Jurkat, Clone E6-1 (cell line): ENCODE data around the gene DMGDH.

ENCODE experiments used
- DNase-seq: peaks from one replicate; pipeline ENCODE4 v3.0.0-alpha.2; 2011; ENCODE audit warnings: low read depth, low spot score
- H3K4me3 ChIP-seq: 2 replicates; pipeline ENCODE4 v1.5.1; 2011; ENCODE audit warnings: mild to moderate bottlenecking, low read length, control low read depth, moderate library complexity

DMGDH gene

DNA sequence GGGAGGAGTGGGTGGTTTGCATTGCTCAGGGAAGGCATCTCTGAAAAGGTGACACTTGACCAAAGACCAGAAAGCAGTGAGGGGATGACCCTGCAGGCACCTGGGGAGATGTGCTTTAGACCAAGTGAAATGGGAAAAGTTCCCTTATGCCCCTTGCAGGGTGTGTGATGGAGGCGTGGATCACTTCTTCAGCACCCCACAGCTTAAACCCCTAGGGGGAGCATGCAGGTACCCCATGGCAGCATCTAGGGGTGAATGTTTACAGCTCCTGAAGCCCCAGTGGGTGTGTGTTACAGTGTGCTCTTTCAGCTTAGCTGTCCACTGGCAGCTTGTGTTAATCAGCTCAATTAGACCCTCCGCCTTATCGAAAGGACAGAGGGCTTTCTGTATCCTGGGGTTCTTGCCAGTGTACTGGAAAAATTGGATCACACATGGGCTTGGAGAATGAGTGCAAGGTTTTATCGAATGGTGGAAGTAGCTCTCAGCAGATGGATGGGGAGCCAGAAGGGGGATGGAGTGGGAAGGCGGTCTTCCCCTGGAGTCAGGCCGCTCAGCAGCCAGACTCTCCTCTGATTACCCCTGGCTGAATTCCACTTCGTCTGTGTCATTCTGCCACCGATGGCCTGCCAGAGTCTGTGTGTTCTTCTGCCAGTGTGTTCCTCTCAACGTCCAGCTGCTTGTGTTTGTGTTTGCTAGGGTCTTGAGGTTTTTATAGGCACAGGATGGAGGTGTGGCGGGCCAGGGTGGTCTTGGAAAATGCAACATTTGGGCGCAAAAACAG lies 6.4 kb upstream of the DMGDH start:
- no peak for DNase-seq
- H3K4me3 ChIP-seq: no peak overlapping the region

DNA sequence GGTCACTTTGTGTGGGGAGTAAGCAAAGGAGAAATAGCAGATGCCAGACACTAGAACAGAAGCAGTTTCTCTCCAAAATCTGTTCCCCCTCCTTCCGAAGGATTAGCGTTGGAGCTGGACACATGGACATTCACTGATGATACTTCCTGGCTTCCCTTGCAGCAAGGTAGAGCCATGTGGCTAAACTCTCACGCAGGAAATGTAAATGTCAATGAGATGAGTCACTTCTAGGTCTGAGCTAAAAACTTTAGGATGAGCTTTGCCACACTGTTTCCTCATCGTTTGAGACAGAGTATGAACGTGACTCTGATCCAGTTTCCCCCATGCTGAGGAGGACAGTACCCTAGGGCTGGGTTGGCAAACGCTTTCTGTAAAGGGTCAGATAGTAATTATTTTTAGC lies 5.2 kb upstream of the DMGDH start:
- DNase-seq: no peak
- H3K4me3 ChIP-seq: no peak overlapping the region

DNA sequence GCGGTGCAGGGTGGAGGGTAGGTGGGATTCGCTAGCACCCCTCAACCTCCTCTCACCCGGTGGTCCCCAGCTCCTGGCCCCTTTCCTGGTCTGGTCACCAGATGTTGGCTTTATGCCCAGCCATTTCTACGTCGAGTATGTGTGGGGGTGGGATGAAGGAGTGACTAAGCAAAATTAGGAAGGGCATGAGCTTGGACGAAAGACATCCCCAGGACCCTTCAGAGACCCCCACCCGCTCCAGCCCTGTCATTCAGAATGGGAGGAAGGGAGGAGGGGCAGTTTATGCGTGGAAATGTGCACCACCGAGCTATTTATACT lies 835 bp upstream of the DMGDH start:
- no peak overlapping the region for H3K4me3 ChIP-seq
- no peak for DNase-seq

DNA sequence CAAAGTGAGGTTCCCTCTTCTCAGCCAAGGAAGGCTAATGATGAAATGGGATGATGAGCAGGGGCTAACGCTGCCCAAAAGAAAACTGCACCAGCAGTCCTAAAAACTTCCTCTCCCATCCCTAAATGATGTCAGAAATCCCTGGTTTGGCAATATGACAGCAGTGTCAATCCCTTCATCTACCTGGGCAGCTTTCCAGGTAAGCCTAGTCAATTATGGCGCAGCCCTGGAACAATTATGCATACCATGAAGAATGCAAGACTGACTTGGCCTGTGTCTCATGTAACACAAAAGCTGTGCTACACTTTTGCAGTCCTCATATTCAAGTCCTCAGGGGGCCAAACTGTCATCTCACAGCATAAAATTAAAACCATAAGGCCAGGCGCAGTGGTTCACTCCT lies 7.0 kb downstream of the DMGDH start:
- H3K4me3 ChIP-seq: no peak overlapping the region

DNA sequence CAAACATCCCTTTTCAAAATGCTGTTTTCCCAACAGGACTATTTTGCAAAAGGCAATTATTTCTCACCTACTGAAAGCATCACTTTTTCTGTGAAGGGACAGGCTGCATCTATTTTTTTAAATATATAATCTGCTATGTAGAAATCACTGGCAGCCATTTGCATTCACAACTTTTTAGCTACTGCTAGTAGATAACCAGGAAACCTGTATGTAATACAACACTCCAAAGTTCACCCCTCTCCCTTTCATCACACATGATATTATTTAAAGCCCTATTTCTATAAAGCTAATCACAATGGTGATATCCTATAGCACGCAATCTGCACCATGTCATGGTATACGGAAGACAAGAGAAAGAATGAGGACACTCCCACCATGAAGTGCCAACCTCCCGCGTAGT lies 9.8 kb downstream of the DMGDH start:
- H3K4me3 ChIP-seq: no peak overlapping the region
- DNase-seq: no peak

More for the DNA sequence above, 7.0 kb downstream of the DMGDH start:
- DNase-seq: no peak

DNA sequence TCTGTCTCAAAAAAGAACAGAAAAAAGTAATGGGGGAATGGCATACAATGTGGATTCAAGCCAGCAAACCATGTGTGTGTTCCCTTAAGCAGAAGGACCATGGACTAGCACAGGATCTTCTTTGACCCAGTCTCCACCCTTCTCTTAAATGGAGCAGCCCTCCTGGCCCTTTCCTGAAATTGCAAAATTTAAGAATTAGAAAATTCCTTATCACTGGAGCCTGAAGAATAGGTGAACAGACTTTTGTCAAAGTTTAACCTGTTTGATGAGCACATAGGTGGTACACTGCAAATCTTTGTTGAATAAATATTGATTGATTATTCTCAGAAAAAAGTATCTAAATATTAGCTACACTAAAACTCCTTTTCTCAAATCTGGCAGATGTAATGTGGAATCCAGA lies 12.6 kb downstream of the DMGDH start:
- DNase-seq: no peak
- no peak overlapping the region for H3K4me3 ChIP-seq

DNA sequence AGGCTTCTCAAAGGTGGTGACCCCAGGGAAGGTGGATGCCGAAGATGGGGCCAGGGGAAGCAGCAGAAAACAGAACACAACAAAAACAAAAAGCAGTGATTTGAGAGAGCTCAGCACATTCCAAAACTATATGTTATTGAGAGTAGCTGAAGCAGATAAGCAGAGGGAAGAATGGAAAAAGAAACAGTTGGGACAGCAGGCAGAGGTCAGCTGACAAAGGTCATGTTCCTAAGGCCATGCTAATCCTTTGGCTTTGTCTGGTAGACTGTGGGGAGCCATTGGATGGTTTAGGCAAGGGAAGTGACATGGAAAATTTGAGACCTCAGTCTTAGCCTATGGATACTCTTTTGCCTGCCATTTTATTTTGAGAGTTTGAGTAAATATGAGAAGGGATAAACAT lies 14.5 kb downstream of the DMGDH start:
- no peak overlapping the region for H3K4me3 ChIP-seq
- no peak for DNase-seq

DNA sequence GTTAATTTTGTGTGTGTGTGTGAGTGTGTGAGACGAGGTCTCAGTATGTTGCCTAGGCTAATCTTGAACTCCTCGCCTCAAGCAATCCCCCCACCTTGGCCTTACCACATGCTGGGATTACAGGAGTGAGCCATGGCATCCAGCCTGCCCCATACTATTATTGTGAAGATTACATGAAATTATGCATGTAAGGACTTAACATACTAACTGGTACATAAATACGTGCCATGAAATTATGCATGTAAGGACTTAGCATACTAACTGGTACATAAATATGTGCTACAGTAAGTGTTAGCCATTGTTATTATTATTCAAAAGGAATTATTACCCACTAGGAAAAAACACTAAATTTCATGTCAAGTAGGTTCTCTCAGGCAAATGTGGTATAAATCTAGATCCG lies 16.2 kb downstream of the DMGDH start:
- no peak overlapping the region for H3K4me3 ChIP-seq
- no peak for DNase-seq

DNA sequence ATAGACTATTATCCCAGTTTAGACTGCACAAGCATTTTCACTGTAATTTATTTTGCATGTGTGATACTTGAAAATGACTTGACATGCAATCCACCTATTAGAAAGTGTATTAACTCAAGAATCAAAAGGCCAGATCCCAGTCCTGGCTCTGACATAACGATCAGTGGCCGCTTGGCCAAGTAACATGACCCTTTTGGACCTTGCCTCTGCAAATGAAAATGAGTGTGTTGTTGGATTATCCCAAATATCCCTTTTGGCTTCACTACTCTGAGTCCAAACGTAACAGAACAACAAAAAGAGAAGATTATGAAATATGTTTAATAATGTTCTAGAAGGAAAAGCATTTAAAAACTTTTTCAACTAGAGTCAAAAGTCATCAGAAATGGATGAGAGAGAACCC lies 19.0 kb downstream of the DMGDH start:
- no peak overlapping the region for H3K4me3 ChIP-seq
- DNase-seq: no peak

DNA sequence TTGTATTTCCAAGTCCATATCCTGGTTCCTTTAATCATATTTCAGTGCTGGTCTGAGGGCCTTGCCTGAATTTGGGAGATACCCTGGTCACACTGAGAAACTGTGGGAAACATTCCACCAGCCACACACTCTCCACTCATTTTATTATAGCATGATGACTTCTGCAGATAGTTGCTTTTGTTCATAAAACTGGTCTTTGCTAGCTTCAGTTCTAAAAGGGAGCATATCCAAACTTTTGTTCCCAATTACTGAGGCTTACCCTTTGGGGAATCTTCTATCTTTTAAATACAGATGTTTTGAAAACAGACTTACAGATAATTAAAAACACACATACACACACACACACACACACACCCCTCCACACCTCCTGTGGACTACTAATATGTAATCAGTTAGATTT lies 21.0 kb downstream of the DMGDH start:
- no peak for DNase-seq

DNA sequence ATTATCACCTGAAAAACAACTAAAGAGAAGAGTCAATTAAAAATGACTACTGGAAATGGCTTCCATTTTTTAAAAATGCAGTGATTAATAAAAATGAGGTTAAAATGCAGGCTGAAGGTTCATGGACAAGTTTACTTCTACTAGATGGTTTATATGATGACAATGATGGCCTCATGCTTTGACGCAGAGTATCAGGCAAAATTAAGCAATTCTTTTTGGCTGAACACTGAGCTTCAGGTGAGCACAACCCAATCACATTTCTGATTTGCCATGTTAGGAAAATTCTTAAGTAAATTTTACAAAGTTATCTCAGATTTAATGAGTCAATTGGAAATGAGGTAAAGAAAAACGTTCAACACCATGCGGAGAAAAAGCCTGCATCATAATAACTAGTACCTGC lies 22.3 kb downstream of the DMGDH start:
- DNase-seq: no peak

More for the DNA sequence above, 21.0 kb downstream of the DMGDH start:
- no peak overlapping the region for H3K4me3 ChIP-seq

DNA sequence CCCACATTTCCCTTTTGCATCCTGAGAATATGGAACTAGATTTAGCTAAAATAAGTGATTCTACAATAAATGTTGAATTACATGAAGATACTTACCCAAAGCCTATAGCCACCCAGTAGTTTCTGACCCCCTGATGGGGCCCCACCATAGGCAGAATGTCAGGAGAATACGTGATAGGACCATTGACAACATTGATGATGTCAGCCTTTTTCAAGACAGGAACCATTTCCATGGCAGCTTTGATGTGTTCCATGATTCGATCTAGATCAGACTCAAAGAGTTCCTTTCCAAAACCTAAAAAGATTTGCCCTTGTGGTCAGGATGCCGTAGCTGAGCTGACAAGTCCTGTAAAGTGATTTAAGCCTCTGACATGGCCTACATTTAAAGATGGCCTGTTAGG lies 27.3 kb downstream of the DMGDH start:
- no peak overlapping the region for H3K4me3 ChIP-seq
- DNase-seq: no peak

More for the DNA sequence above, 22.3 kb downstream of the DMGDH start:
- no peak overlapping the region for H3K4me3 ChIP-seq

DNA sequence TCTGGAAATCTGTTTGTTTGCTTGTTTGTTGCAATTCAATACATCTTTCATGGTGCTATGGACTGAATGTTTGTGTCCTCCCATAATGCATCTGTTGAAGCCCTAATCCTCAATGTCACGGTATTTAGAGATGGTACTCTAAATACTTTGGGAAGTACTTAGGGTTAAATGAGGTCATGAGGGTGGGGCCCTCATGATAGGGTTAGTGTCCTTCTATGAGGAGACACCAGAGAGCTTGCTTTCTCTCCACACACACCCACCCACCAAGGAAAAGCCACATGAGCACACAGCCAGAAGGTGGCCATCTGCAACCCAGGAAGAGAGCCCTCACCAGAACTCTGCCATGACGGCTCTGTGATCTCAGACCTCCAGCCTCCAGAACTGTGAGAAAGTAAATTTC lies 32.7 kb downstream of the DMGDH start:
- no peak for DNase-seq
- H3K4me3 ChIP-seq: no peak overlapping the region

DNA sequence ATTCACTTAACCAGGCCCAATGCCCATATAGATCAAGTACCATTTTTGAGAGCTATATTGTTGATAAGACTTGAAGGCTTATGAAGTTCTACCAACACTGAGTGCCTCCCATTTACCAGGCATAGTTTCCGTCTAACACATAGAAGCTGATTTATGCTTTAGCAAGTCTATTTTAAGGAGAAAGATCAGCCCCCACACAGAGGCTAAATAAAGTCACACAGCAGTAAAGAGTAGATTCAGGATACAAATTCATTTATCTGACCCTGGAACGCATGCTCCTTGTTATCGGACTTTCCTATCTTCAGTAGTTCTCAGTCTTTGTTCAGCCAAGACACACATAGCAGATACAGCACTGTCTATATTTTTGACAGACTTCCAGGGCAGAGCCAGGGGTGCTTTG lies 34.2 kb downstream of the DMGDH start:
- H3K4me3 ChIP-seq: no peak overlapping the region
- no peak for DNase-seq

DNA sequence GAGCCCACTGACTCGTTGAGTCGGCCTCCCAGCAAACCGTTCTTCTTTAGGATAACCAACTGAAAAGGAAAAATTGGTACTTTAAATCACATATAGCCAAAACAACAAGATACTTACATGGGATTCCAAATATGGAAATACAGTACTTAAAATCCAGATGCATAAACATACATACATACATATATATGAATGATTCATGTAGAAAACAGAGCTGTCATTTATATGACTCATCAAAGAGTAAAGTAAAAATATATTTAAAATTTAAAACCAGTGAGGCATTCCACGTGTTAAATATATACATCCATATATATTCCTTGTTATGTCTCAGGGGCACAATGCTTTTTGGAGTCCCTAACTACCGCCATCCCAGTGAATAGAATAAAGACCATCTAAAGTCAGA lies 36.7 kb downstream of the DMGDH start:
- no peak overlapping the region for H3K4me3 ChIP-seq
- no peak for DNase-seq

DNA sequence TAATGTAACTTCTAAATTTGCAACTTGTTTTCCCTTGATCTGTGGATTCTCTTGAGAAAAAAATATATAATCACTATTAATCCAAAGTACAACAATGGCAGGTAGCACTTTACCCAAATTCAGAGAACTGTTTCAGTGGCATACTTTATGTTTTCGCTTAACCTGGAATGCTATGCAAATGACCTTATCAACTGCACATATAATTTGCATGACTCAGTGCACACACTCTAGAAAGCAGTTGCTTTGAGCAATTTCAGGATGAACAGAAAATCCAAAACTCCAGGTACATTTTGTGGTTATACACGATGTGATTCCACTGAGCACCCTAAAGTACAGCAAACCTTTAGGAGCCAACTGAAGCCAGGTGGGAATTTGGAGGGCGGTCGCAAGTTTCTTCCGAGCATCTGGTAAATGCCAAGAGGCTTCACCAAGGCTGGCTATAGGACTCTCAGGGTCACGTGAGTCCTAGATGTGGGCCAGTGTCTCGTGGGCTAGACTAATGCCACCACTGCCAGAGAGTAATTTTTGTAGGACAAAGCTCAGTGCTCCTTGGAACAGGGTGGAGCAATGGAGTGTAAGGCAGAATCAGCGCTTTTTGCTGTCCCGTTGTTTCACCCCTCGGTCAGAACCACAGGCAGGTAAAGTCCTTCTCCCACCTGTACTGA lies 37.3 kb downstream of the DMGDH start:
- no peak overlapping the region for H3K4me3 ChIP-seq
- no peak for DNase-seq

DNA sequence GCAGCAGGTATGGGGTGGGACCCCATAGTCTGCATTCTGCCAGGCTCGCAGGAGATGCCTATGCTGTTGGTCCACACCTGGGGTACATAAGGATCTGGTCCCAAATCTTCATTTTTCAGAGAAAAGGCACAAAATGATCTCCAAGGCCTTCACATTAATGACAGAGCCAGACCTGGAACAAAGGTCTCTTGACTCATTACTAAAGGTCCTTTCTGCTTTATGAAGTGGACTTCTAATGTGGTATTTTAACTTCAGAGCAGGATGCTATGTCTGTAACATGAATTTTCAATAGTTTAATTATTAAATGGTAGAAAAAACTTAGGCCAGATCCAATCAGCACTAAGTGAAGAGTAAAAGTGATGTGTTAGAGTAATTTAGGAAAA lies 38.0 kb downstream of the DMGDH start:
- H3K4me3 ChIP-seq: no peak overlapping the region
- DNase-seq: no peak

DNA sequence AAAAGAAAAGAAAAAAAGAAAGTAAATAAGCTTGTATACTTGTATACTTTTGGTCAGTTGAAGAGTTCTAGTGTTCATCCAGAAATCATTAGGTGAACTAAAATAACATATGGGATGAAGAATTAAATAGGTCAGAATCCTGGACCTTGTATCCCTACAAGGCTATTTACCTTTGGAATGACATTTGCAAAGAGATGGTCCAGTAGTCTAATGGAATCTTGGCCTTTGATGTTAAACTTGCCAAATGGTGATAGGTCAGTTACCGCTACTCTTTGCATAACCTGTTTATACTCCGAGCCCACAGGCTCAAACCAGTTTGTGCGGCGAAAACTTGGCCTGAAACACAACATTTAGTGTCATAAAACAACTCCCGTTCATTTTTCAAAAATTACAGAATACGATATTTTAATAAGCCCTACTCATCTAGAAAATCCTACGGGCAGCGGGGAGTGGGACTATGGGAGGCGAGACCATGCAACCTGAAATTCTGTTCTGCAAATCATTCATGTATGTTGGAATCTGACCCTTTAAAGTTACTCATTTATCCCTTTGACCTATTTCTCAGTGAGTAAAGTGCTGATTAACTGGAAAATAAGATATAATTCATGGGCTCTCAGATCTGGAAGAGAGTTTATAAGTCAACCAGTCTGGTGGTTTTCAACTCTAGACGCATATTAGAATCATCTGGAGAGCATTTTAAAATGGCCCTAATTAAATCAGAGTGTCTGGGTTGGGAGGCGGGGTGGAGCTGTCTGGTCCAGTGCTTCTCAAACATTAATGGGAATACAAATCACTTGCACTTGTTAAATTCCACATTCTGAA lies 38.6 kb downstream of the DMGDH start:
- DNase-seq: no peak
- H3K4me3 ChIP-seq: no peak overlapping the region

DNA sequence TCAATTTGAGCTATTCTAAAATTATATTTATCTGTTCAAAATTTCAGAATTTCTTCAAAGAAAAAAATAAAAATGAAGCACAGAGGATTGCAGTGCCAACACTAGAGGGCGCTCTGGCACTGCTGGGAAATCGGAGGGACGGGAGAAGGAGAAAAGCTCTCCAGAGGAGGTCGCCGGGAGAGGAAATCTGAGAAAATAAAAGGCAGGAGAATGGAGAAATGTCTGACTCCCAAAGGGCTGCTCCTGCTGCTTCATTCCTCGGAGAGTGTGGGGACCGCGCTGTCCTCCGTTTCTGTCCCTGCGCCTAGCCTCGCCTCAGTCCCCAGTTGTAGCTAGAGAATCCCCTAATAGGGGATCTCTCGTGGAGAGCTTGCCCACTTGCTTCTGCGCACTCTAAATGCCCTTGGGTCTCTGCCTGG lies 44.4 kb downstream of the DMGDH start:
- H3K4me3 ChIP-seq: no peak overlapping the region
- peak; percentile 32 for DNase-seq

DNA sequence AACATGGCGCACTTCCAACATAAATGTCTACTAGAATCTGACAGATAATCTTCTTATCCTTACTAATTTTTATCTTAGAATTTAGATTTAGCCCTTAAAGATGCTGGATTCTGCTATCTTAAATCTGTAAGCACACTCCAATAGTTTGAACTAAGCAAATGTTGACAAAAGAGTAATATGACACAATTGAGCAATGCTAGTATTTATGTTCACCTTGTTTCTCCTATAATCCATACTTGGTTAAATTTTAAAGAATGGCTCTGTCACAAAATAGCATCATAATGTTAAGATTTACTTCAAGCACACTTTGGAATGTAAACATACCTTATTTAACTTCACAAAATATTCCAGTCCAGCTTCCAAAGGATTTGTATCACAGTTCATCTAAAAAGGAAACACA lies 45.5 kb downstream of the DMGDH start:
- no peak for DNase-seq
- H3K4me3 ChIP-seq: no peak overlapping the region
